Naive thymus-derived CD4-positive, alpha-beta T cell (primary cell): ENCODE results near the gene MEX3D. TPM values are rescaled to one million over a fixed set of nuclear protein-coding genes. Genes with fewer than 3 reads are reported as not detected.

Source experiments
- ATAC-seq: fragments of 150-1000 bp; cut with Tn5 transposase; 2 replicates; pipeline ENCODE4 v1.10.0; 2021; ENCODE audit warnings: mild to moderate bottlenecking, moderate library complexity
- CTCF ChIA-PET: fragments of 350-600 bp; sonication (Branson Sonifier 250); formaldehyde crosslinking; loops from one replicate; lab custom pipeline; 2021; ENCODE audit warnings: antibody characterized with exemption; lab: Charles Lee
- POLR2A ChIA-PET: fragments of 350-600 bp; sonication (Branson Sonifier 250); formaldehyde crosslinking; loops from one replicate; lab custom pipeline; 2021; ENCODE audit warnings: antibody characterized with exemption, inconsistent platforms; lab: Charles Lee
- DNase-seq, 9 donors: peaks; one replicate each; pipeline versions ENCODE4 v3.0.0 to v3.0.0-alpha.2; 2020 to 2022; ENCODE audit warnings: mixed read lengths in 1 of 9
- H3K27ac ChIP-seq: one replicate; pipeline ENCODE4 v1.7.0; 2013; ENCODE audit warnings: mild to moderate bottlenecking, low read depth, low read length, moderate library complexity
- H3K27me3 ChIP-seq, 2 donors: one replicate each; pipeline ENCODE4 v1.7.0; 2013; ENCODE audit warnings: low read length in 2 of 2, mild to moderate bottlenecking in 2 of 2, moderate library complexity in 2 of 2; ENCODE audit not compliant: control insufficient read depth in 2 of 2, insufficient read depth in 2 of 2
- H3K36me3 ChIP-seq, 3 experiments: 1 replicate in 2 of 3; 2 replicates in 1 of 3; pipeline ENCODE4 v1.7.0; 2013; ENCODE audit warnings: low read length in 3 of 3, mild to moderate bottlenecking in 3 of 3, moderate library complexity in 1 of 3; ENCODE audit not compliant: insufficient read depth in 3 of 3, control insufficient read depth in 2 of 3
- H3K4me1 ChIP-seq, 2 donors: one replicate each; pipeline ENCODE4 v1.7.0; 2013; ENCODE audit warnings: low read length in 2 of 2, mild to moderate bottlenecking in 2 of 2, moderate library complexity in 1 of 2; ENCODE audit not compliant: control insufficient read depth in 2 of 2, insufficient read depth in 2 of 2
- H3K4me3 ChIP-seq: 2 replicates; pipeline ENCODE4 v1.7.0; 2013; ENCODE audit warnings: mild to moderate bottlenecking, low read length
- H3K9me3 ChIP-seq, 3 experiments: 1 replicate in 2 of 3; 2 replicates in 1 of 3; pipeline ENCODE4 v1.7.0; 2013; ENCODE audit warnings: low read length in 3 of 3; ENCODE audit not compliant: control insufficient read depth in 2 of 3
- H3K27ac Mint-ChIP-seq, 9 donors: one replicate each; pipeline ENCODE4 v1.8.0; 2020 to 2022; ENCODE audit warnings: mixed read lengths in 9 of 9, mild to moderate bottlenecking in 8 of 9, moderate library complexity in 5 of 9, inconsistent platforms in 2 of 9
- H3K27me3 Mint-ChIP-seq, 5 donors: one replicate each; pipeline ENCODE4 v1.8.0; 2021 to 2022; ENCODE audit warnings: mixed read lengths in 5 of 5, mild to moderate bottlenecking in 1 of 5
- H3K36me3 Mint-ChIP-seq, 5 donors: one replicate each; pipeline ENCODE4 v1.8.0; 2020 to 2022; ENCODE audit warnings: mixed read lengths in 5 of 5, mild to moderate bottlenecking in 3 of 5, inconsistent platforms in 1 of 5
- H3K4me1 Mint-ChIP-seq, 7 donors: one replicate each; pipeline ENCODE4 v1.8.0; 2020 to 2022; ENCODE audit warnings: mixed read lengths in 7 of 7, mild to moderate bottlenecking in 3 of 7, inconsistent platforms in 1 of 7
- H3K4me3 Mint-ChIP-seq, 10 donors: one replicate each; pipeline ENCODE4 v1.8.0; 2020 to 2022; ENCODE audit warnings: mild to moderate bottlenecking in 10 of 10, mixed read lengths in 10 of 10, moderate library complexity in 6 of 10, inconsistent platforms in 2 of 10
- H3K9me3 Mint-ChIP-seq, 11 donors: one replicate each; pipeline ENCODE4 v1.8.0; 2020 to 2022; ENCODE audit warnings: mixed read lengths in 11 of 11, mild to moderate bottlenecking in 4 of 11, inconsistent platforms in 1 of 11, moderate library complexity in 1 of 11
- intact Hi-C, 2 donors: fragments of 100-400 bp; cut with micrococcal nuclease; formaldehyde crosslinking; loops; one replicate each; pipeline ENCODE4 v1.15.1; 2023
- polyA plus RNA-seq, 2 donors: library from polyadenylated mRNA; unstranded; fragments of 300-500 nt; fragmentation: Illumina TruSeq; gene quantifications; one replicate each; pipeline ENCODE4 v1.2.3, GENCODE V29; 2021
- total RNA-seq, 6 experiments: library from RNA in 5 of 6; stranded (reverse) in 5 of 6; gene quantifications; 1 replicate in 5 of 6; 2 replicates in 1 of 6; pipeline ENCODE4 v1.2.3 and lab custom pipeline; 2021 to 2026

The MEX3D gene
- total and polyA plus RNA-seq, 7 experiments from 2014 or later, result 2.1 to 8.3 (median 2.3) TPM; not detected in 2

DNA sequence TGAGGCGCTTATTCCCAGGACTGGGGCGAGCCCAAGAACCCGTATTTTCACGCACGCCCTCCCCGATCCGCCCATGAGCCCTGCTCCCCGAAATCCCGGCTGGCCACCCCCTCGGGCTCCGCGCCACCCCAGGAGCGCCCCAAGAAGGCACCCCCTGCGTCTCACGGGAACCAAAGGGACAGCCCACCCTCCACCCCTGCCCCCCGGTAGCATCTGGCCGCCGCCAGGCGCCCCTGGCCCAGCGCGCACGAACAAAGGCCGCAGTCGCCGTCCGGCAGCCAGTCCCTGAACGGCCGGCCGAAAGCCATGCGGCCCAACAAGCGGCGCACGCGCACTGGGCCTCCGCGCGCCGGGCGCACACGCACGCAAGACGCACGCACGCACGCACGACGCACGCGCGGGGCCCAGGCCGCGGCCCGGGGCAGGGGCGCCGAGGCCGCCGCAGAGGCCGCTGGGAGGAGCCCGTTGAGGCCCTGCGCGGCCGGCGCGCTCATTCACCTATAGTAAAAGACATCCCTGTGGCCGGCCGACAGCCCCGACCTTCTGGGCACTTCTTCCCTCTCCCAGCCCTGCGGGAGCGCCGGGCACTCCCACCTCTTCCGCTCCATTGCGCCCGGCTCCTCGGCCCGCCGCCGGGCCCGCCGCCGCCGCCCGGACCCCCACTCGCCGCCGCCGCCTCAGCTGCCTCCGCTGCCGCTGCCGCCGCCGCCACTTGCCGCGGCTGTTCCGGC, 24.1 kb upstream of the MEX3D start:
- Histone ChIP-seq H3K9me3 (no peaks in the 10 kb centered on the region), H3K27me3 (no peaks in the 10 kb centered on the region), H3K36me3 (peaks cover 0 to 13% (median under 1%) of the 10 kb centered on the region in 3 experiments), H3K4me1 (peaks cover 10 to 16% of the 10 kb centered on the region in 2 donors), H3K4me3 (peak overlapping the region; percentile 75), H3K27ac (peak overlapping the region; percentile 99)
- peak overlapping the region; percentile 33 to 95 (median 91) for H3K27ac Mint-ChIP-seq
- peaks cover 0 to 2% (median 0%) of the 10 kb centered on the region in 5 donors for H3K36me3 Mint-ChIP-seq
- CTCF ChIA-PET, result interaction anchor here (1.0 to 1.3 kb wide), 2 partner anchors 12 to 17 kb away, joined by 3 read pairs; no protein-coding TSS in a partner anchor
- H3K27me3 Mint-ChIP-seq, result no peaks in the 10 kb centered on the region
- POLR2A ChIA-PET, result interaction anchor here (0.5 to 2.4 kb wide), 9 partner anchors 11 to 102 kb away, joined by 3 to 52 read pairs (median 6); partner anchors contain the start of genes PCSK4, REEP6, TCF3 and UQCR11
- peak overlapping the region; percentile 84 to 92 (median 88) for H3K4me3 Mint-ChIP-seq
- intact Hi-C loops, result loop anchor here (1.0 to 5.0 kb wide), 8 partner anchors 13 to 315 kb away; partner anchors contain the start of genes DAZAP1 (in 2 of the 2), UQCR11 (in 2 of the 2), FAM174C (in 1 of the 2) and MEX3D (in 1 of the 2)
- ATAC-seq (peak; percentile 87), DNase-seq (peak; percentile 78 to 90 (median 88))
- peaks cover 11 to 22% (median 17%) of the 10 kb centered on the region in 7 donors for H3K4me1 Mint-ChIP-seq
- no peaks in the 10 kb centered on the region for H3K9me3 Mint-ChIP-seq

DNA sequence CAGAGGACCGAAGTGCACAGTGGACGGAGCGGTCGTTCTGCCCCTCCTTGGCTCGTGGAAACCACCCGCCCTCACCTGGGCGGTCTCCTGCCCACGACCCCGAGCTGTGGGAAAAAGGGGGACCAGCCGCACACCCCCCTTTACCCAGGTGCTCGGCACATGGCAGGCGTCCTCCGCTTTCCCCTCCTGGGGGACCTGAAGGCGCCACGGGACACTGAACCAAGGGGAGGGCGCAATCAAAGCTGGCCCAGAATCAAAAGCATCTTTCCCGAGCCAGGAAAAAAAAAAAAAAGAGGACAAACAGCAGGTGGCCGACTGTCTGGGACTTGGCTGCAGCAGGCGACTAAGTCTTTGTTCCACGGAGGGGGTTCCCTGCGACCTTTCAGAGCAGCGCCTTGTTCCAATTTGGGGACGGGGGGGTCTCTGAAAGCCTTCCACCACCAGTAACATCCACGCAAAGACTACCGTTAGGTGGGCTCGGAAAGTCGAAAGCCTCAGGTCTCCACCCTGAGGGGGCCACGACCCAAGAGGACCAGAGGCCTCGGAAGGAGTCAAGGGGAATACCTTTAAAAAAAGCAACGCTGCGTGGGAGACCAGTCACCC, 23.4 kb upstream of the MEX3D start:
- no peak for ATAC-seq
- H3K27ac ChIP-seq, result peak overlapping the region; percentile 99
- ChIA-PET POLR2A (interaction anchor here (0.5 to 2.0 kb wide), 4 partner anchors 14 to 61 kb away, joined by 3 to 11 read pairs (median 4); partner anchors contain the start of genes TCF3 and UQCR11), CTCF (interaction anchor here (0.7 to 0.9 kb wide), 3 partner anchors 49 to 703 kb away, joined by 3 read pairs; no protein-coding TSS in a partner anchor)
- H3K4me1 ChIP-seq, result peaks cover 10 to 16% of the 10 kb centered on the region in 2 donors
- Mint-ChIP-seq H3K36me3 (no peaks in the 10 kb centered on the region), H3K4me3 (peak overlapping the region; percentile 84 to 92 (median 88)), H3K4me1 (peaks cover 11 to 22% (median 17%) of the 10 kb centered on the region in 7 donors), H3K27me3 (no peaks in the 10 kb centered on the region), H3K9me3 (no peaks in the 10 kb centered on the region), H3K27ac (peak overlapping the region; percentile 33 to 95 (median 91))
- H3K36me3 ChIP-seq, result peaks cover 0 to 7% (median 0%) of the 10 kb centered on the region in 3 experiments
- H3K4me3 ChIP-seq, result peak overlapping the region; percentile 75
- H3K27me3 ChIP-seq, result no peaks in the 10 kb centered on the region
- intact Hi-C loops, result loop anchor here (1.0 to 5.0 kb wide), 8 partner anchors 14 to 314 kb away; partner anchors contain the start of genes DAZAP1 (in 2 of the 2), UQCR11 (in 2 of the 2), FAM174C (in 1 of the 2) and MEX3D (in 1 of the 2)
- H3K9me3 ChIP-seq, result no peaks in the 10 kb centered on the region
- peak in 2 of 9 donors; percentile 35 for DNase-seq

DNA sequence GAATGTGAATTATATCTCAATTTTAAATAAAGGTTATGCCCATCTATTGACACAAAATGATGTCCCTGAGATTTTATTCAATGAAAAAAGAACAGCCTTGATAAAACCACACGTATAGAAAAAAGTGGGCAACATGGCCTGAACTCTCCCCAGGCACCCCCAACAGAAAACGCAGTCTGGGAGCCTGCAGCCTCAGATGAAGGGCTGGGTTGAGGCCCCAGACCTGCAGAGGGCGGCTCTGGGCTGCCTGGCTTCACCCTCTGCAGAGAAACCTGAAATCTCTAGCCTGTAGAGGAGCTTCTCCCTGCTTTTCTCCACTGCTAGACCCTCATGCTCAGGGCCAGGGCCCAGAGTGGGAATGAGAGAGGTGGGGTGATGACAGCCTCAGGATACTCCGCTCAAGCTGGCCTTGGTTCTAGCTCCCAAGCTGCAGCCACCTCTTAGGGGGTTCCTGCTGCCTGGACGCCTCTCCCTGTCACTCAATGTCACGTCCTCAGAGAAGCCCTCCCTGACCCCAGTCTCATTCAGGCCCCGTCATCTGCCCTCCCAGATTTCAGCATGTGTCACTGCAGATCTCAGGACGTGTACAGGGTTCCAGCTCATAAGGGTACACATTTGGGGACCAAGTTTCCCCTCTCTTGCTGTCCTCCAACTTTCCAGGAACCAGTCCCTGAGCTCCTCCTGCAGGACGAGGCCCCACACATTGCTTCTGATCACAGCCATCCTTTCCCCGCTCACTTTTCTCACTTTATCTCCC, 22.7 kb upstream of the MEX3D start:
- Mint-ChIP-seq H3K4me3 (peak overlapping the region; percentile 84 to 92 (median 88)), H3K9me3 (no peaks in the 10 kb centered on the region), H3K36me3 (peaks cover 0 to 3% (median 0%) of the 10 kb centered on the region in 5 donors), H3K27me3 (no peaks in the 10 kb centered on the region), H3K4me1 (peaks cover 11 to 26% (median 19%) of the 10 kb centered on the region in 7 donors), H3K27ac (peak overlapping the region; percentile 33 to 95 (median 91))
- Histone ChIP-seq H3K4me1 (peaks cover 10 to 16% of the 10 kb centered on the region in 2 donors), H3K27ac (peak overlapping the region; percentile 99), H3K9me3 (no peaks in the 10 kb centered on the region), H3K36me3 (peaks cover 0 to 5% (median 0%) of the 10 kb centered on the region in 3 experiments), H3K27me3 (no peaks in the 10 kb centered on the region), H3K4me3 (peak overlapping the region; percentile 75)
- intact Hi-C loops, result loop anchor here (1.0 to 5.0 kb wide), 3 partner anchors 81 to 314 kb away; partner anchors contain the start of genes FAM174C (in 1 of the 2) and REXO1 (in 1 of the 2)
- ATAC-seq (no peak), DNase-seq (peak in 3 of 9 donors; percentile 24 to 36 (median 27))
- CTCF ChIA-PET, result interaction anchor here (0.7 to 1.4 kb wide), 4 partner anchors 48 to 702 kb away, joined by 3 to 5 read pairs (median 3); no protein-coding TSS in a partner anchor
- POLR2A ChIA-PET, result interaction anchor here (0.6 to 2.0 kb wide), 6 partner anchors 14 to 1446 kb away, joined by 3 to 11 read pairs (median 3); partner anchors contain the start of genes TCF3 and UQCR11

DNA sequence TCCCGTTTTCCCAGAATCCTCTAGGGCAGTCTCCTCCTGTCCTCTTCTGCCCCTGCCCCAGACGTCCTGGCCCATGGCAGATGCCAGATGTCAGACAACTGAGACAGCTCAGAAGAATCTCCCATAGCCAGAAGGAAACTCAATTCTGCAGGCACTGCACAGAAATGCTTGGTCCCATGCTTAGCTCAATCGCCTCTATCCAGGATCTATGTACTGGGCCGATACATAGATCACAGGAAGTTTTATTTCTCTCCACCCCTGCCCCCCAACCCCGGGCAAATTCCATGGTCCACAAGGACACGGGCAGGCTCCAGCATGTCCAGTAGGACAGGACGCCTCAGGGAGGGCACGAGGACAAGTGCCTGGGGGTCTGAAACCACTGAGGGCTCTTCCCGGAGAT, 19.7 kb upstream of the MEX3D start:
- CTCF ChIA-PET, result interaction anchor here (0.7 kb wide), 1 partner anchor 17 kb away, joined by 3 read pairs; the partner anchor contains the start of gene UQCR11
- peak overlapping the region in 3 of 9 donors; percentile 36 to 69 (median 43) for H3K27ac Mint-ChIP-seq
- no peak for ATAC-seq

DNA sequence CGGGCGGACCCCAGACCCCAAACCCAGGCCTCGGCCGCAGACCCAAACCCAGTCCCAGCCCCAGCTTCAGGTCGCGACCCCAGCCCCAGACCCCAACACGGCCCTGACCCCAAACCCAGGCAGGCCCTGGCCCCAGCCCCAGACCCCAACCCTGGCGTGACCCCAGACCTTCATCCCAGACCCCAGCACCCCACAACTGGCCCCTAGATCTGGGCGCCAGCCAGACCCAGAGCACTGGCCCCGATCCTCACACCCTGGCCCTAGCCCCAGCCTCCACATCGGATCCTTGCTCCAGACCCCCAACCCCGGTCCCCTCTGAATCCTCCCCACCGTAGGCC, 17.1 kb upstream of the MEX3D start:
- Mint-ChIP-seq H3K27me3 (no peaks in the 10 kb centered on the region), H3K4me3 (no peak overlapping the region), H3K27ac (peak overlapping the region in 2 of 9 donors; percentile 17 to 49), H3K36me3 (peaks cover 0 to 12% (median 0%) of the 10 kb centered on the region in 5 donors), H3K9me3 (no peaks in the 10 kb centered on the region), H3K4me1 (peaks cover 3 to 14% (median 10%) of the 10 kb centered on the region in 7 donors)
- intact Hi-C loops, result no loop called here
- Histone ChIP-seq H3K36me3 (peaks cover 0 to 44% (median 4%) of the 10 kb centered on the region in 3 experiments), H3K27ac (no peak overlapping the region), H3K9me3 (no peaks in the 10 kb centered on the region), H3K4me3 (no peak overlapping the region), H3K4me1 (no peaks in the 10 kb centered on the region), H3K27me3 (no peaks in the 10 kb centered on the region)
- ChIA-PET POLR2A (no interaction called here), CTCF (no interaction called here)
- no peak for ATAC-seq
- no peak for DNase-seq

More for the DNA sequence above, 19.7 kb upstream of the MEX3D start:
- intact Hi-C loops, result no loop called here
- H3K4me3 Mint-ChIP-seq, result no peak overlapping the region
- Histone ChIP-seq H3K4me3 (no peak overlapping the region), H3K36me3 (peaks cover 0 to 21% (median 0%) of the 10 kb centered on the region in 3 experiments), H3K4me1 (peaks cover 10 to 12% of the 10 kb centered on the region in 2 donors), H3K27ac (no peak overlapping the region), H3K27me3 (no peaks in the 10 kb centered on the region), H3K9me3 (no peaks in the 10 kb centered on the region)
- H3K9me3 Mint-ChIP-seq, result no peaks in the 10 kb centered on the region
- no peak for DNase-seq
- POLR2A ChIA-PET, result interaction anchor here (0.7 to 1.6 kb wide), 2 partner anchors 17 to 1099 kb away, joined by 4 to 6 read pairs; partner anchors contain the start of gene UQCR11
- peaks cover 11 to 26% (median 21%) of the 10 kb centered on the region in 7 donors for H3K4me1 Mint-ChIP-seq
- peaks cover 0 to 10% (median 0%) of the 10 kb centered on the region in 5 donors for H3K36me3 Mint-ChIP-seq
- no peaks in the 10 kb centered on the region for H3K27me3 Mint-ChIP-seq
